ENCODE measurements around the gene IGF1R. TPM values are rescaled to one million over a fixed set of nuclear protein-coding genes. Genes with fewer than 3 reads are reported as not detected.

Gene IGF1R
- total RNA-seq, 1 experiment from 2014 or later: 51.6 TPM

DNA sequence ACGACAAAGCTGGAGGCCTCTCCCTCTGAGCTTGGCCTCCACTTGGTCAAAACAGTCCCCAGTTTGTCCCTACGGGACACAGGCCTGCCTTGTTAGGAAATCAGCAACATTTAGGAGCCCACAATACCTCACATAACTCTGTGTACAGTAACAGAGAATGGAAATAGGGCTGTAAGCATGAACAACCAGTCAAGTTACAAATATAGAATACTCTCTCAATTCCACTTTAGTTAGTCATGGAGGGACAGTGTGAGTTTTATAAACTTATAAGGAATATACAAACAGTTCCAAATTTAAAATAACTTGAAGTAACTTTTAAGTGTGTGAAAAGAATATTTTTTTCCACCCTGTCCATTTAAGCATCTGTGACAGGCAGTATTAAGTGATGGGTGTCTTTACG, 229.8 kb downstream of the IGF1R start:
- intact Hi-C loops (cut with micrococcal nuclease; ENCODE audit: unreplicated experiment): no loop called here
- BruUV-seq (replicated peaks): no TSS peak
- H3K4me1 Mint-ChIP-seq (ENCODE audit: low read depth, unreplicated experiment): peaks cover 22% of the 10 kb centered on the region
- no peaks in the 10 kb centered on the region for H3K9me3 Mint-ChIP-seq (ENCODE audit: unreplicated experiment)
- no peaks in the 10 kb centered on the region for H3K27me3 Mint-ChIP-seq (ENCODE audit: insufficient read depth, unreplicated experiment)
- CTCF ChIA-PET: interaction anchor here (0.8 kb wide), 1 partner anchor 17 kb away, joined by 5 read pairs; no protein-coding TSS in a partner anchor
- no peak overlapping the region for H3K27ac Mint-ChIP-seq (ENCODE audit: unreplicated experiment)
- Histone ChIP-seq H3K36me3 (ENCODE audit: control insufficient read depth, insufficient read depth, low read length) (no peaks in the 10 kb centered on the region), H3K27me3 (replicated peaks; ENCODE audit: control insufficient read depth, insufficient read depth, low read length) (no peaks in the 10 kb centered on the region), H3K9me3 (no peaks in the 10 kb centered on the region), H3K4me3 (ENCODE audit: low read depth, low read length) (no peak overlapping the region), H3K4me1 (peaks cover 17% of the 10 kb centered on the region)
- DNase-seq: no peak
- TF ChIP-seq, protein P1, sequence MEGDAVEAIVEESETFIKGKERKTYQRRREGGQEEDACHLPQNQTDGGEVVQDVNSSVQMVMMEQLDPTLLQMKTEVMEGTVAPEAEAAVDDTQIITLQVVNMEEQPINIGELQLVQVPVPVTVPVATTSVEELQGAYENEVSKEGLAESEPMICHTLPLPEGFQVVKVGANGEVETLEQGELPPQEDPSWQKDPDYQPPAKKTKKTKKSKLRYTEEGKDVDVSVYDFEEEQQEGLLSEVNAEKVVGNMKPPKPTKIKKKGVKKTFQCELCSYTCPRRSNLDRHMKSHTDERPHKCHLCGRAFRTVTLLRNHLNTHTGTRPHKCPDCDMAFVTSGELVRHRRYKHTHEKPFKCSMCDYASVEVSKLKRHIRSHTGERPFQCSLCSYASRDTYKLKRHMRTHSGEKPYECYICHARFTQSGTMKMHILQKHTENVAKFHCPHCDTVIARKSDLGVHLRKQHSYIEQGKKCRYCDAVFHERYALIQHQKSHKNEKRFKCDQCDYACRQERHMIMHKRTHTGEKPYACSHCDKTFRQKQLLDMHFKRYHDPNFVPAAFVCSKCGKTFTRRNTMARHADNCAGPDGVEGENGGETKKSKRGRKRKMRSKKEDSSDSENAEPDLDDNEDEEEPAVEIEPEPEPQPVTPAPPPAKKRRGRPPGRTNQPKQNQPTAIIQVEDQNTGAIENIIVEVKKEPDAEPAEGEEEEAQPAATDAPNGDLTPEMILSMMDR (IDR thresholded peaks at IDR 0.05; ENCODE audit: insufficient read depth in 1 of 2, low read depth in 1 of 2, low read length in 1 of 2, severe bottlenecking in 1 of 2, unreplicated experiment in 1 of 2): no peak
- peaks cover 12% of the 10 kb centered on the region for H3K36me3 Mint-ChIP-seq (ENCODE audit: insufficient read depth, unreplicated experiment)
- H3K4me3 Mint-ChIP-seq (ENCODE audit: unreplicated experiment): no peak overlapping the region
- POLR2A ChIA-PET: no interaction called here

DNA sequence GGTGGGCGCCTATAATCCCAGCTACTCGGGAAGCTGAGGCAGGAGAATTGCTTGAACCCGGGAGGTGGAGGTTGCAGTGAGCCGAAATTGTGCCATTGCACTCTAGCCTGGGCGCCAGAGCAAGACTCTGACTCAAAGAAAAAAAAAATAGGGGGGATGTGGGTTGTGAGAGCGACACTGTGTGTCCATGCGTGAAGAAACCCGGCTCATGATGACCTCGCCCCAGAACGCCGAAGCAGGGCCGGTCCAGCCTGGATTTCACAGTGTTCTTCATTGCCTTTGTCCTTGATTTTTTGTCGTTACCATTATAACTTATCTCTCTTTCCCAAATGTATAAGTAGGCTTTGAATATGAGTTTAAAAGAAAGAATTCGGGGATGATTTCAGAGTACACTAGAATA, 230.5 kb downstream of the IGF1R start:
- ChIA-PET POLR2A (no interaction called here), CTCF (no interaction called here)
- Mint-ChIP-seq H3K4me1 (ENCODE audit: low read depth, unreplicated experiment) (peaks cover 21% of the 10 kb centered on the region), H3K4me3 (ENCODE audit: unreplicated experiment) (no peak overlapping the region), H3K27me3 (ENCODE audit: insufficient read depth, unreplicated experiment) (no peaks in the 10 kb centered on the region), H3K36me3 (ENCODE audit: insufficient read depth, unreplicated experiment) (peaks cover 11% of the 10 kb centered on the region), H3K27ac (ENCODE audit: unreplicated experiment) (no peak overlapping the region), H3K9me3 (ENCODE audit: unreplicated experiment) (no peaks in the 10 kb centered on the region)
- no peak for DNase-seq
- H3K27me3 ChIP-seq (replicated peaks; ENCODE audit: control insufficient read depth, insufficient read depth, low read length): no peaks in the 10 kb centered on the region
- no TSS peak for BruUV-seq (replicated peaks)
- no peaks in the 10 kb centered on the region for H3K9me3 ChIP-seq
- TF ChIP-seq, protein P1 (IDR thresholded peaks at IDR 0.05; ENCODE audit: insufficient read depth in 1 of 2, low read depth in 1 of 2, low read length in 1 of 2, severe bottlenecking in 1 of 2, unreplicated experiment in 1 of 2): no peak
- no peak overlapping the region for H3K4me3 ChIP-seq (ENCODE audit: low read depth, low read length)
- H3K36me3 ChIP-seq (ENCODE audit: control insufficient read depth, insufficient read depth, low read length): no peaks in the 10 kb centered on the region
- intact Hi-C loops (cut with micrococcal nuclease; ENCODE audit: unreplicated experiment): no loop called here
- H3K4me1 ChIP-seq: peaks cover 17% of the 10 kb centered on the region

- BruUV-seq (replicated peaks): no TSS peak
- Histone ChIP-seq H3K9me3 (no peaks in the 10 kb centered on the region), H3K36me3 (ENCODE audit: control insufficient read depth, insufficient read depth, low read length) (no peaks in the 10 kb centered on the region), H3K4me3 (ENCODE audit: low read depth, low read length) (no peak overlapping the region), H3K4me1 (peaks cover 12% of the 10 kb centered on the region), H3K27me3 (replicated peaks; ENCODE audit: control insufficient read depth, insufficient read depth, low read length) (no peaks in the 10 kb centered on the region)
- POLR2A ChIA-PET: interaction anchor here (0.6 kb wide), 1 partner anchor 287 kb away, joined by 8 read pairs; no protein-coding TSS in a partner anchor
- Mint-ChIP-seq H3K36me3 (ENCODE audit: insufficient read depth, unreplicated experiment) (no peaks in the 10 kb centered on the region), H3K27me3 (ENCODE audit: insufficient read depth, unreplicated experiment) (no peaks in the 10 kb centered on the region), H3K27ac (ENCODE audit: unreplicated experiment) (no peak overlapping the region), H3K4me3 (ENCODE audit: unreplicated experiment) (no peak overlapping the region), H3K4me1 (ENCODE audit: low read depth, unreplicated experiment) (peaks cover 14% of the 10 kb centered on the region), H3K9me3 (ENCODE audit: unreplicated experiment) (no peaks in the 10 kb centered on the region)
- intact Hi-C loops (cut with micrococcal nuclease; ENCODE audit: unreplicated experiment): loop anchor here (1.0 to 2.0 kb wide), 2 partner anchors 23 to 29 kb away; no protein-coding TSS in a partner anchor
- TF ChIP-seq, protein P1 (IDR thresholded peaks at IDR 0.05; ENCODE audit: insufficient read depth in 1 of 2, low read depth in 1 of 2, low read length in 1 of 2, severe bottlenecking in 1 of 2, unreplicated experiment in 1 of 2): peak; percentile 28 to 51
- peak in 1 of 2 experiments; percentile 34 for DNase-seq
- CTCF ChIA-PET: interaction anchor here (0.6 to 1.6 kb wide), 5 partner anchors 31 to 235 kb away, joined by 3 to 5 read pairs (median 4); no protein-coding TSS in a partner anchor
These were observed 233.5 kb downstream of the IGF1R start for GRCh38 chr15:98881526-98882520.

Data from Caco-2 (cell line).